ENCODE results near the gene ATP2B2. TPM values are rescaled to one million over a fixed set of nuclear protein-coding genes. Genes with fewer than 3 reads are reported as not detected.

The ATP2B2 gene
- total and polyA plus RNA-seq, 10 of the 15 experiments (the other 5 are each of a cell fraction or from before 2014, with no cell fraction given), result 0.04 TPM; not detected in 9

- ATAC-seq, result 0 out of 3 replicates have a peak, but pooled peaks have one; percentile 22
- H3K79me2 ChIP-seq (ENCODE audit: control insufficient read depth, insufficient read depth, low read length), result no peaks in the 10 kb centered on the region
- no peaks in the 10 kb centered on the region; a peak in 2 of 4 replicates for H3K27me3 ChIP-seq (replicated peaks in 1 of 2; ENCODE audit: control insufficient read depth in 2 of 2, insufficient read depth in 2 of 2, low read length in 1 of 2)
- H3K4me3 ChIP-seq, result no peak overlapping the region
- ChIA-PET SMC1A (ENCODE audit: uncharacterized antibody, unreplicated experiment) (no interaction called here), RAD21 (ENCODE audit: unreplicated experiment) (no interaction called here), CTCF (no interaction called here), POLR2A (no interaction called here)
- no peaks in the 10 kb centered on the region for H3K9me3 ChIP-seq (replicated peaks; ENCODE audit: control insufficient read depth, insufficient read depth, low read length)
- no peaks in the 10 kb centered on the region for H3K4me1 ChIP-seq (ENCODE audit: control insufficient read depth, insufficient read depth, low read length)
- H4K20me1 ChIP-seq (ENCODE audit: control insufficient read depth, insufficient read depth), result no peaks in the 10 kb centered on the region
- H3K4me2 ChIP-seq (ENCODE audit: control insufficient read depth, insufficient read depth), result no peak overlapping the region
- FAIRE-seq, result no peak
- TF ChIP-seq GATAD2B (conservative IDR thresholded peaks at IDR 0.05; ENCODE audit: low read depth) (no peak), BACH1 (IDR thresholded peaks at IDR 0.05; ENCODE audit: borderline replicate concordance) (no peak), SUZ12 (IDR thresholded peaks at IDR 0.05; ENCODE audit: unreplicated experiment) (no peak), RB1 (IDR thresholded peaks at IDR 0.05; ENCODE audit: borderline replicate concordance) (no peak), SIN3A (IDR thresholded peaks at IDR 0.05; ENCODE audit: low read depth, low read length) (no peak), ZNF592 (IDR thresholded peaks at IDR 0.05) (no peak), MTA2 (IDR thresholded peaks at IDR 0.05; ENCODE audit: low read depth) (no peak), SMC3 (IDR thresholded peaks at IDR 0.05; ENCODE audit: borderline replicate concordance, low read length) (no peak), CBFB (IDR thresholded peaks at IDR 0.05; ENCODE audit: low read depth) (no peak)
- no peak overlapping the region for H3K27ac ChIP-seq (ENCODE audit: control insufficient read depth, insufficient read depth)
- no peaks in the 10 kb centered on the region for H3K36me3 ChIP-seq (ENCODE audit: control insufficient read depth in 2 of 2, insufficient read depth in 2 of 2, low read length in 1 of 2)
- no peak overlapping the region for H3K9ac ChIP-seq (ENCODE audit: control insufficient read depth, insufficient read depth, low read length)
- no TSS peak for BruUV-seq (replicated peaks)
- WGBS (ENCODE audit: insufficient coverage, insufficient replicate concordance, low lambda C conversion rate, missing lambda C conversion rate), result 35% methylated on average over 4 of the region's 4 CpGs
- in situ Hi-C loops (cut with MboI), result no loop called here
- no peak for DNase-seq (ENCODE audit: low read depth, low spot score)
- H2AFZ ChIP-seq (ENCODE audit: control insufficient read depth, low read depth, low read length), result no peak overlapping the region
- intact Hi-C loops (cut with micrococcal nuclease; ENCODE audit: unreplicated experiment), result no loop called here
Measured at GRCh38 chr3:10396083-10396482, 109.3 kb downstream of the ATP2B2 start.
